ENCODE measurements around the gene RESP18. TPM values are rescaled to one million over a fixed set of nuclear protein-coding genes. Genes with fewer than 3 reads are reported as not detected.

The RESP18 gene
- not detected in 2 replicates for total RNA-seq

DNA sequence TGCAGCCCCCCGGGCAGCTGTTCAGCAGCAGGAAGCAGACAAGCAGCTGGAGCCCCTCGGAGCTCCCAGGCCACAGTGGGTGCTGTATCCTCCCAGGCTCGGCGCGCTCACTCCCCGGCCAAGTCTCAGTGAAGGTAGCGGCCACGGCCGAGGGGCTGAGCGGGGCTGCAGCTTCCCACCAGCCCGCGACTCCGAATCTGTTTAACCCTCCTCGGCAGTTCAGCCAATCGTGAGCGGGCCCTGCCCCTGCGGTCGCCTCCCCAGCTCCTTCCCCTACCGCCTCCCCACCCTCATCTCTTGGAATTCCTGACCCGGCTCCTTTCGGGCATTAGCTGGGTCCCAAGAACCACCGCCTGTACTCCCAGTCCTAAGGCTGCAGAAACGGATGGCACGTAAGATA, at the start of gene RESP18:
Gene RESP18, minus strand, starts transcription at position 203 of the 400 bp plus-strand sequence.

GRCh38 chr2:219309278-219309677, 23.3 kb downstream of the RESP18 start, which contains the start of gene PTPRN:
PTPRN (minus strand) TSS chr2:219309401; CDS start chr2:219309332, 69 bp downstream.

GRCh38 chr2:219279151-219279915, 53.2 kb downstream of the RESP18 start, which contains the start of gene DNAJB2:
DNAJB2 (plus strand) TSS chr2:219279366; CDS start chr2:219279834, 468 bp downstream.

Other genes with a start within 250 kb of the RESP18 start
- 15.2 and 20.9 TPM in 2 replicates for gene NHEJ1, start 171.9 kb downstream of the RESP18 start, total RNA-seq
- gene SLC23A3, start 162.7 kb downstream of the RESP18 start, total RNA-seq: 0.43 and 0.48 TPM in 2 replicates
- gene CNPPD1, start 155.8 kb downstream of the RESP18 start, total RNA-seq: 30.1 and 30.9 TPM in 2 replicates
- gene RETREG2, start 154.5 kb downstream of the RESP18 start, total RNA-seq: 56.9 and 72.7 TPM in 2 replicates
- gene ZFAND2B, start 126.0 kb downstream of the RESP18 start, total RNA-seq: 32.8 and 40.1 TPM in 2 replicates
- gene ABCB6, start 113.8 kb downstream of the RESP18 start, total RNA-seq: 38.8 and 55.2 TPM in 2 replicates
- 20.9 and 34.0 TPM in 2 replicates for gene ATG9A, start 103.1 kb downstream of the RESP18 start, total RNA-seq
- gene ANKZF1, start 102.9 kb downstream of the RESP18 start, total RNA-seq: 55.6 and 68.7 TPM in 2 replicates
- 6.6 and 7.2 TPM in 2 replicates for gene GLB1L, start 87.3 kb downstream of the RESP18 start, total RNA-seq
- gene STK16, start 87.3 kb downstream of the RESP18 start, total RNA-seq: 25.5 and 36.0 TPM in 2 replicates
- not detected in 2 replicates for gene TUBA4B, start 79.5 kb downstream of the RESP18 start, total RNA-seq
- 75.5 and 161 TPM in 2 replicates for gene TUBA4A, start 78.8 kb downstream of the RESP18 start, total RNA-seq
- 50.5 and 50.6 TPM in 2 replicates for gene DNAJB2, start 53.4 kb downstream of the RESP18 start, total RNA-seq
- gene PTPRN, start 23.3 kb downstream of the RESP18 start, total RNA-seq: 0.21 and 2.2 TPM in 2 replicates
- 39.6 and 87.2 TPM in 2 replicates for gene DNPEP, start 55.2 kb upstream of the RESP18 start, total RNA-seq
- gene DES, start 85.6 kb upstream of the RESP18 start, total RNA-seq: not detected in 2 replicates
- 1.5 and 4.8 TPM in 2 replicates for gene SPEG, start 102.1 kb upstream of the RESP18 start, total RNA-seq
- gene GMPPA, start 166.1 kb upstream of the RESP18 start, total RNA-seq: 23.4 and 35.9 TPM in 2 replicates
- gene ASIC4, start 181.7 kb upstream of the RESP18 start, total RNA-seq: not detected in 2 replicates
- gene CHPF, start 211.1 kb upstream of the RESP18 start, total RNA-seq: 115 and 131 TPM in 2 replicates
- under 0.01 and 0.48 TPM in 2 replicates for gene TMEM198, start 211.3 kb upstream of the RESP18 start, total RNA-seq
- 14.3 and 31.8 TPM in 2 replicates for gene OBSL1, start 238.8 kb upstream of the RESP18 start, total RNA-seq
- gene INHA, start 239.6 kb upstream of the RESP18 start, total RNA-seq: 0.48 TPM in 1 of 2 replicates, not detected in the other

All from tracheal epithelial cell (primary cell).